Activated T-cell treated with anti-CD3 and anti-CD28 coated beads, Interleukin-2, amount 50 U/mL, for 4 hours (primary cell): Measurements from ENCODE around the gene ADARB1. TPM values are rescaled to one million over a fixed set of nuclear protein-coding genes. Genes with fewer than 3 reads are reported as not detected.

ENCODE experiments used
- ATAC-seq, 2 donors: fragments of 200-7000 bp; cut with Tn5 transposase; one replicate each; pipeline ENCODE4 v1.10.0; 2021
- DNase-seq: peaks from one replicate; pipeline ENCODE4 v3.0.0-alpha.2; 2020
- H3K27me3 Mint-ChIP-seq: one replicate; pipeline ENCODE4 v1.8.0; 2021; ENCODE audit warnings: low read depth, mixed read lengths
- H3K36me3 Mint-ChIP-seq: one replicate; pipeline ENCODE4 v1.8.0; 2022; ENCODE audit warnings: mixed read lengths; ENCODE audit not compliant: insufficient read depth
- H3K4me1 Mint-ChIP-seq: one replicate; pipeline ENCODE4 v1.8.0; 2021; ENCODE audit warnings: low read depth, mixed read lengths
- H3K4me3 Mint-ChIP-seq: one replicate; pipeline ENCODE4 v1.8.0; 2021; ENCODE audit warnings: mild to moderate bottlenecking, moderate library complexity, mixed read lengths
- H3K9me3 Mint-ChIP-seq: one replicate; pipeline ENCODE4 v1.8.0; 2021; ENCODE audit warnings: mixed read lengths
- total RNA-seq, 3 donors: library from RNA; stranded (reverse); gene quantifications; one replicate each; pipeline ENCODE4 v1.2.1, GENCODE V29; 2021

The ADARB1 gene
- total RNA-seq, 3 donors from 2014 or later = 28.1 to 32.9 (median 30.9) TPM

GRCh38 chr21:45033791-45034555, 40.4 kb upstream of the ADARB1 start:
- Mint-ChIP-seq H3K4me3 (no peak overlapping the region), H3K36me3 (no peaks in the 10 kb centered on the region), H3K9me3 (peaks cover 13% of the 10 kb centered on the region), H3K4me1 (no peaks in the 10 kb centered on the region), H3K27me3 (peaks cover 11% of the 10 kb centered on the region)
- no peak for DNase-seq
- no peak for ATAC-seq

- no peaks in the 10 kb centered on the region for H3K4me1 Mint-ChIP-seq
- H3K36me3 Mint-ChIP-seq = no peaks in the 10 kb centered on the region
- DNase-seq (no peak), ATAC-seq (no peak)
- peaks cover 13% of the 10 kb centered on the region for H3K9me3 Mint-ChIP-seq
- peaks cover 11% of the 10 kb centered on the region for H3K27me3 Mint-ChIP-seq
- H3K4me3 Mint-ChIP-seq = no peak overlapping the region
Observed at GRCh38 chr21:45034556-45035476, 39.6 kb upstream of the ADARB1 start.

GRCh38 chr21:45035477-45035848, 38.9 kb upstream of the ADARB1 start:
- Mint-ChIP-seq H3K4me3 (no peak overlapping the region), H3K36me3 (no peaks in the 10 kb centered on the region), H3K9me3 (peaks cover 13% of the 10 kb centered on the region), H3K4me1 (no peaks in the 10 kb centered on the region), H3K27me3 (peaks cover 11% of the 10 kb centered on the region)
- ATAC-seq = no peak
- no peak for DNase-seq

DNA sequence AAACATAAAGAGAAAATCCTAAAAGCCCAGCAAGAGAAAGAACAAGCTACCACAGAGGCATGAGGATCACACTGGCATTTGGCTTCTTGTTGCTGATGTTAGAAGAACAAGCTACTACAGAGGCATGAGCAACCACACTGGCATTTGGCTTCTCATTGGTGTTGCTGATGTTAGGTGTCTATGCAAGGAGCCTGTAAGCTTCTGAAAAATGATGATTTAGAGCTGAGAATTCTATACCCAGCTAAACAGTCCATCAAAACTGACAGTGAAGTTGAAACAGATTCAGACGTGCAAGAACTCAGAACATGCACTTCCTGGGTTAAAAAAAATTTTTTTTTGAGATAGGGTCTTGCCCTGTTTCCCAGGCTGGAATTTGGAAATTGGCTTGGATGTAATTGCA, 37.8 kb upstream of the ADARB1 start:
- Mint-ChIP-seq H3K4me1 (no peaks in the 10 kb centered on the region), H3K9me3 (peaks cover 13% of the 10 kb centered on the region), H3K36me3 (no peaks in the 10 kb centered on the region), H3K4me3 (no peak overlapping the region), H3K27me3 (peaks cover 11% of the 10 kb centered on the region)
- DNase-seq (no peak), ATAC-seq (no peak)

GRCh38 chr21:45037986-45038385, 36.4 kb upstream of the ADARB1 start:
- no peak for DNase-seq
- Mint-ChIP-seq H3K27me3 (peaks cover 19% of the 10 kb centered on the region), H3K36me3 (no peaks in the 10 kb centered on the region), H3K4me3 (no peak overlapping the region), H3K9me3 (peaks cover 13% of the 10 kb centered on the region), H3K4me1 (no peaks in the 10 kb centered on the region)
- ATAC-seq = no peak

DNA sequence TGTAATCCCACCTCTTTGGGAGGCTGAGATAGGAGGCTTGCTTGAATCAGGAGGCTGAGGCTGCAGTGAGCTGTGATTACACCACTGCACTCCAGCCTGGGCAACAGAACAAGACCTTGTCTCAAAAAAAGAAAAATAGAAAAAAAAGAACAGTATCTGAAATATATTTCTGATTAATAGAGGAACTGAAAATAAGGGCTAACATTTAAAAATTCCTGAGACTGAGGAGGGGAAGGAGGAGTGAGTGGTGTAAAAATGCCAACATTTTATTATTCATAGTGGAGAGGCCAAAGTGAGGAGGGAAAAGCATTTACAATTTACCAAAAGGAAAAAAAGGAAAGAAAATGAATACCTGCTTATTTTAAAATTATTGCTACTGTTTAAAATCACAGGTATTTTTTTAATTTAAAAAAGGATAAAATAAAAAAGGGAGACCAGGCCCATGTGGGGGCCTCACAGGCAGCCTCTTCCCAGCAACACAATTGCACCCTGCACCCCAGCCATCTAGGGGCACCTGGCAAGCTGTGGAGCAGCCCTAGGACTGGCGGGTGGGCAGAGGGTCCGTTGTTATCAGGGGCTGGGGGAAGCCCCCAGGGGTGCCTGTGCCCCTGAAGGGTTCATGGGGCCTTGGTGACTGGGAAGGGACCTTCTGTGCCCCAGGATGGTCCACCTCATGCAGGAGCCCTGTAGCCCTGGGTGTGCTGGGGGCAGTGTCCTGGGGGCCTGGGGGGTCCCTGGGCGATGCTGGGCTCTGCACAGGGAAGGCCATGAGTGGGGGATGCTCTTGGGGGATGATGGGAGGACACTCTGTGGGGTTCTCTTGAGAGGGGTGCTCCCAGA, 34.8 kb upstream of the ADARB1 start:
- DNase-seq (no peak), ATAC-seq (no peak)
- Mint-ChIP-seq H3K27me3 (peaks cover 12% of the 10 kb centered on the region), H3K4me3 (no peak overlapping the region), H3K36me3 (no peaks in the 10 kb centered on the region), H3K9me3 (peaks cover 13% of the 10 kb centered on the region), H3K4me1 (no peaks in the 10 kb centered on the region)

DNA sequence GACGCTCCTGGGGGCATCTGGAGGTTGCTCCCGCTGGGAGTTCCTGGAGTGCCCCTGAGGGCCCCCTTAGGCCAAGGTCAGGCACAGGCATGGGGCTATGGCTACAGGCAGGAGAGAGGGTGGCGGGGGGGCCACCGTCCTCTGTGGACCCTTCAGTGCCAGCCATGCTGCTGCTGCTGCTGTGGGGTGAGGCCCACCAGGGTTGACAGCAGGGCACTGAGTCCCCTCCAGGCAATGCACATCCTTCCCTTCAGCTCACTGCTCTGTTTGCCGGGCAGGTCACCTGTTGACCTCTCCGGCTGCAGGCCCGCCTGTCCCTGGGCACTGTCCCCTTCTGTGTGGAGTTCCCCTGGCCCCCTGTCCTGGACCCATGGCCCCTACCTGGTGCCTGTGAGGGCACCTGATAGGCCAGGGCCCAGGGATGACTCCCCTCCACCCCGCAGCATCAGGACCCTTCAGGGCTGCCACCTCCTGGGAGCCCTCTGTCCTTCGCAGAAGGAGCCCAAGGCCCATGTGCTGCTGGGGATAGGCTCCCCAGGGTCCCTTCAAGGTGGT, 34.1 kb upstream of the ADARB1 start:
- Mint-ChIP-seq H3K4me3 (no peak overlapping the region), H3K4me1 (no peaks in the 10 kb centered on the region), H3K9me3 (peaks cover 13% of the 10 kb centered on the region), H3K27me3 (peaks cover 18% of the 10 kb centered on the region), H3K36me3 (no peaks in the 10 kb centered on the region)
- DNase-seq (no peak), ATAC-seq (no peak)

DNA sequence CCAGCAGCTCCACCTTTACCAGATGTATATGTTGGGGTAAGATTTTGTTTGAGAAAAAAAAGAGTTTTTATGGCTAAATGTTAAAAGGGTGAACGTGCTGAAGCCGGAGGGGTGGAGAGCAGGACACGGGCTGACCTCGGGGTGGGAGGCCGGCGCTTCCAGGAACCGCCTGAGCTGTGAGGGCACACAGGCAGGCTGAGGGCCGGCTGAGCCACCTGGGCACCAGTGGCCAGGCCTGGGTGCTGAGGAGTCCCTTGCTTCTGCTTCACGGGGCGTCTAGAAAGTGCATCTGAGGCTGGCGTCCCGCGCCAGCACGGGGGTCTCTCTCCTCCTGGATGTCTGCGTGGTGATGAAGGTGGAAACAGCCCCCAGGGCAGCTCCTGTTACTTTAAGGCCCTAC, 33.6 kb upstream of the ADARB1 start:
- Mint-ChIP-seq H3K4me3 (no peak overlapping the region), H3K36me3 (no peaks in the 10 kb centered on the region), H3K4me1 (no peaks in the 10 kb centered on the region), H3K27me3 (peaks cover 23% of the 10 kb centered on the region), H3K9me3 (peaks cover 12% of the 10 kb centered on the region)
- ATAC-seq (no peak), DNase-seq (no peak)

- no peaks in the 10 kb centered on the region for H3K36me3 Mint-ChIP-seq
- DNase-seq = no peak
- H3K4me3 Mint-ChIP-seq = no peak overlapping the region
- peaks cover 8% of the 10 kb centered on the region for H3K9me3 Mint-ChIP-seq
- H3K27me3 Mint-ChIP-seq = peaks cover 23% of the 10 kb centered on the region
- no peaks in the 10 kb centered on the region for H3K4me1 Mint-ChIP-seq
- no peak for ATAC-seq
Observed at GRCh38 chr21:45041351-45041805, 33.0 kb upstream of the ADARB1 start.

- peaks cover 28% of the 10 kb centered on the region for H3K27me3 Mint-ChIP-seq
- H3K36me3 Mint-ChIP-seq = no peaks in the 10 kb centered on the region
- H3K4me3 Mint-ChIP-seq = no peak overlapping the region
- no peaks in the 10 kb centered on the region for H3K4me1 Mint-ChIP-seq
- DNase-seq (no peak), ATAC-seq (no peak)
- peaks cover 7% of the 10 kb centered on the region for H3K9me3 Mint-ChIP-seq
Observed at GRCh38 chr21:45041984-45042663, 32.3 kb upstream of the ADARB1 start.

DNA sequence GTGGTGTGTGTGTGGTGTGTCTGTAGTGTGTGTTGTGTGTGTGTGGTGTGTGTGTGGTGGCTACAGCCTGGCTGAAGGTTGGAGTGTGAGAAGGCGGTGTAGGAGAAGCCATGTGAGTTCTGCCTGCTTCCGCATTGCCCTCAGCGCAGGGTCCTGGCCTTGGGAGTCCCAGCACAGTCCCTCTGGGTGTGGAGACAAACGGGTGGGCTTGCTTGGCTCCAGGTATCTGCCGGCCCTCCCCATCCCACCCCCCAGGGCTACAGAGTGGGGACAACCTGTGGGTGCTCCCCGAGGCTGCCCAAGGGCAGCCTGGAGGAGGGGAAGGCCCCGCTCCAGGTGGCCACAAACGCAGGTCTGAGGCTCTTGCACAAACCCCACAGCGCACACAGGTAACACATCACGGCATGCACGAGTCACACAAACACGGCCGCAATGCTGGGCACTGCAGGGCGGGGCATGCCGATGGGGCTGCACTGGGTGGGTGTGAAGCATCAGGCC, 31.7 kb upstream of the ADARB1 start:
- ATAC-seq (no peak), DNase-seq (no peak)
- Mint-ChIP-seq H3K27me3 (peaks cover 29% of the 10 kb centered on the region), H3K4me3 (no peak overlapping the region), H3K36me3 (no peaks in the 10 kb centered on the region), H3K4me1 (no peaks in the 10 kb centered on the region), H3K9me3 (peaks cover 12% of the 10 kb centered on the region)

GRCh38 chr21:45043541-45044020, 30.8 kb upstream of the ADARB1 start:
- DNase-seq = no peak
- Mint-ChIP-seq H3K9me3 (peaks cover 12% of the 10 kb centered on the region), H3K4me3 (no peak overlapping the region), H3K36me3 (no peaks in the 10 kb centered on the region), H3K4me1 (no peaks in the 10 kb centered on the region), H3K27me3 (peaks cover 29% of the 10 kb centered on the region)
- ATAC-seq = no peak

- peaks cover 32% of the 10 kb centered on the region for H3K27me3 Mint-ChIP-seq
- H3K4me1 Mint-ChIP-seq = no peaks in the 10 kb centered on the region
- no peaks in the 10 kb centered on the region for H3K36me3 Mint-ChIP-seq
- no peak for ATAC-seq
- no peak for DNase-seq
- no peak overlapping the region for H3K4me3 Mint-ChIP-seq
- peaks cover 12% of the 10 kb centered on the region for H3K9me3 Mint-ChIP-seq
Observed at GRCh38 chr21:45045481-45045880, 28.9 kb upstream of the ADARB1 start.
